Activated T-helper 9 cell treated with anti-CD3 and anti-CD28 coated beads, Interleukin-2, amount 50 U/mL, for 16 hours (primary cell): ENCODE results near the gene CACNA1E.
"Not testable (repeated sequence)": the region's sequence is repeated elsewhere in the genome, so short reads cannot be mapped to it uniquely, and the experiment has no call there.

Source experiments
- DNase-seq: peaks from one replicate; pipeline ENCODE4 v3.0.0-alpha.2; 2020; ENCODE audit warnings: low read depth

Gene CACNA1E

GRCh38 chr1:181517181-181517875 lies 34.0 kb downstream of the CACNA1E start:
- DNase-seq: no peak

GRCh38 chr1:181518152-181518551 lies 34.8 kb downstream of the CACNA1E start:
- no peak for DNase-seq

- DNase-seq: no peak
These were observed 39.5 kb downstream of the CACNA1E start for GRCh38 chr1:181522864-181523263.

- no peak for DNase-seq
These were observed 41.9 kb downstream of the CACNA1E start for GRCh38 chr1:181525104-181525721.

GRCh38 chr1:181528241-181528640 lies 44.9 kb downstream of the CACNA1E start:
- DNase-seq: not testable (repeated sequence)

GRCh38 chr1:181531441-181531840 lies 48.1 kb downstream of the CACNA1E start:
- no peak for DNase-seq

GRCh38 chr1:181531951-181532600 lies 48.8 kb downstream of the CACNA1E start:
- DNase-seq: no peak

GRCh38 chr1:181538836-181539235 lies 55.5 kb downstream of the CACNA1E start:
- no peak for DNase-seq

- DNase-seq: no peak
These were observed 58.1 kb downstream of the CACNA1E start for GRCh38 chr1:181541458-181541857.

- no peak for DNase-seq
These were observed 58.6 kb downstream of the CACNA1E start for GRCh38 chr1:181541947-181542346.

GRCh38 chr1:181542406-181542805 lies 59.1 kb downstream of the CACNA1E start:
- not testable (repeated sequence) for DNase-seq

GRCh38 chr1:181545395-181545794 lies 62.1 kb downstream of the CACNA1E start:
- DNase-seq: no peak

GRCh38 chr1:181548497-181548896 lies 65.2 kb downstream of the CACNA1E start:
- no peak for DNase-seq

- no peak for DNase-seq
These were observed 67.9 kb downstream of the CACNA1E start for GRCh38 chr1:181551249-181551648.

- no peak for DNase-seq
These were observed 68.4 kb downstream of the CACNA1E start for GRCh38 chr1:181551754-181552153.

- no peak for DNase-seq
These were observed 71.1 kb downstream of the CACNA1E start for GRCh38 chr1:181554465-181554864.

GRCh38 chr1:181556631-181557030 lies 73.3 kb downstream of the CACNA1E start:
- DNase-seq: no peak

- DNase-seq: no peak
These were observed 74.0 kb downstream of the CACNA1E start for GRCh38 chr1:181557313-181557712.

GRCh38 chr1:181558416-181558815 lies 75.1 kb downstream of the CACNA1E start:
- DNase-seq: no peak

- DNase-seq: no peak
These were observed 75.8 kb downstream of the CACNA1E start for GRCh38 chr1:181559142-181559541.

GRCh38 chr1:181562395-181562794 lies 79.1 kb downstream of the CACNA1E start:
- no peak for DNase-seq

GRCh38 chr1:181568736-181569135 lies 85.4 kb downstream of the CACNA1E start:
- DNase-seq: no peak

GRCh38 chr1:181577475-181577874 lies 94.2 kb downstream of the CACNA1E start:
- no peak for DNase-seq
